ENCODE measurements around the gene LMBR1.

DNA sequence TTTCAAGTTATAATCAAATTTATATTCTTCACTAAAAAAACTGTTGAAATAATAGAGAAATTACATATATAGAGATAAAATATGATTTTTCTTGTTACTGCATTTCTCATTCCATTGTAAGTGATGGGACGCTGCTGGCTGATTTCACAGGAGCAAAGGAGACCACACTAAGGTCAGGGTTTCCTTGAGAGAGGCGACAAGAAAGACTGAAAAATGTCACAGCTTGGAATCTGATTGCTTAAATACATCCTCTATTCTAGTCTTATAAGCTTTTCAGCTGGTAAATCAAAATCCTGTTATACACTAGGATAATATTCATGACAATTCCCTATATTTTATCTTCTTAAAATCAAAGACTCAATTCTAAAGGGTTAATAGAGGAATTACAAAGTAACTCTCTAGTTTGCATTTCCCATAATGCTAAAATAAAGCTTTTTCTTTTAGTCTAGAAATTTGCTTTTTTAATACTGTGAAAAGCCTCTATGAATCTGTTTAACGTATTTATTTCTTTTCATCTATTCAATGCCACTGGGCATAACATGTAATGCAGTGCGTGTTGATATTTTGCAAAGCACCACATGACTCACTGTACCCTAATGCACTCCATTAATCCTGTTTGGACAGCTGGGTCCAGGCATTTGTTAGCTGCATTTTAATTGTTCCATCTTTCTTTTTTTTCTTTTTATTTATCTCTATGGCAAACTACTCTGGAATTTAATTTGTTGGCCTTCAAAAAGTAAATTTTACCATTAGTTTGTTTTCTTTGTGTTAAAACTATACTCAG, 170.7 kb downstream of the LMBR1 start:
- TF ChIP-seq CREB1 (IDR thresholded peaks at IDR 0.05; ENCODE audit: low read depth) = no peak
- TF ChIP-seq REST (IDR thresholded peaks at IDR 0.05; ENCODE audit: low read depth) = no peak
- TF ChIP-seq EP300 (IDR thresholded peaks at IDR 0.05; ENCODE audit: borderline replicate concordance) = no peak
- no peak for TF ChIP-seq FOXM1 (IDR thresholded peaks at IDR 0.05; ENCODE audit: borderline replicate concordance, low read depth)
- TF ChIP-seq TEAD4 (IDR thresholded peaks at IDR 0.05) = no peak
- TF ChIP-seq CEBPB (IDR thresholded peaks at IDR 0.05) = no peak
- no peak for TF ChIP-seq YY1 (IDR thresholded peaks at IDR 0.05; ENCODE audit: low read depth)
- TF ChIP-seq, protein P1, sequence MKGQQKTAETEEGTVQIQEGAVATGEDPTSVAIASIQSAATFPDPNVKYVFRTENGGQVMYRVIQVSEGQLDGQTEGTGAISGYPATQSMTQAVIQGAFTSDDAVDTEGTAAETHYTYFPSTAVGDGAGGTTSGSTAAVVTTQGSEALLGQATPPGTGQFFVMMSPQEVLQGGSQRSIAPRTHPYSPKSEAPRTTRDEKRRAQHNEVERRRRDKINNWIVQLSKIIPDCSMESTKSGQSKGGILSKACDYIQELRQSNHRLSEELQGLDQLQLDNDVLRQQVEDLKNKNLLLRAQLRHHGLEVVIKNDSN (IDR thresholded peaks at IDR 0.05) = no peak
